ENCODE measurements around the gene HRC. TPM values are rescaled to one million over a fixed set of nuclear protein-coding genes. Genes with fewer than 3 reads are reported as not detected.

HRC gene
- 1.6 and 2.1 TPM in 2 replicates for total RNA-seq
- long read RNA-seq, partial matches to known transcripts = 0 of 7 reads
- long read RNA-seq, other reads (novel, unspliced or antisense) = 6 of 7 reads

GRCh38 chr19:49155005-49155819 is at the start of gene HRC:
Gene HRC (minus strand): TSS chr19:49155396. CDS start chr19:49155237, 159 bp downstream.
- no peak for DNase-seq (ENCODE audit: low spot score, unreplicated experiment)
- no peak for TF ChIP-seq CTCF (IDR thresholded peaks at IDR 0.05; ENCODE audit: unreplicated experiment)
- Mint-ChIP-seq H3K4me1 (ENCODE audit: low read depth) (peaks cover 16% of the 10 kb centered on the region), H3K9me3 (ENCODE audit: low read depth) (peaks cover 8% of the 10 kb centered on the region), H3K27me3 (peaks cover 50% of the 10 kb centered on the region), H3K27ac (no peak within 1 kb of the TSS), H3K4me3 (ENCODE audit: low read depth) (peak within 1 kb of the TSS; percentile 37), H3K36me3 (ENCODE audit: insufficient read depth) (no peaks in the 10 kb centered on the region)

GRCh38 chr19:49201042-49201441 is 45.8 kb upstream of the HRC start:
- Mint-ChIP-seq H3K9me3 (ENCODE audit: low read depth) (no peaks in the 10 kb centered on the region), H3K4me1 (ENCODE audit: low read depth) (peaks cover 1% of the 10 kb centered on the region), H3K27me3 (no peaks in the 10 kb centered on the region), H3K27ac (peak overlapping the region; percentile 25), H3K36me3 (ENCODE audit: insufficient read depth) (peaks cover 6% of the 10 kb centered on the region), H3K4me3 (ENCODE audit: low read depth) (no peak overlapping the region)
- no peak for DNase-seq (ENCODE audit: low spot score, unreplicated experiment)
- TF ChIP-seq CTCF (IDR thresholded peaks at IDR 0.05; ENCODE audit: unreplicated experiment) = no peak

- H3K27ac Mint-ChIP-seq = no peak overlapping the region
- no peaks in the 10 kb centered on the region for H3K27me3 Mint-ChIP-seq
- H3K4me1 Mint-ChIP-seq (ENCODE audit: low read depth) = peaks cover 1% of the 10 kb centered on the region
- H3K9me3 Mint-ChIP-seq (ENCODE audit: low read depth) = no peaks in the 10 kb centered on the region
- peaks cover 6% of the 10 kb centered on the region for H3K36me3 Mint-ChIP-seq (ENCODE audit: insufficient read depth)
- no peak for TF ChIP-seq CTCF (IDR thresholded peaks at IDR 0.05; ENCODE audit: unreplicated experiment)
- no peak overlapping the region for H3K4me3 Mint-ChIP-seq (ENCODE audit: low read depth)
- no peak for DNase-seq (ENCODE audit: low spot score, unreplicated experiment)
Observed at GRCh38 chr19:49200238-49200862, 45.2 kb upstream of the HRC start.

- Mint-ChIP-seq H3K27ac (no peak overlapping the region), H3K9me3 (ENCODE audit: low read depth) (no peaks in the 10 kb centered on the region), H3K36me3 (ENCODE audit: insufficient read depth) (no peaks in the 10 kb centered on the region), H3K27me3 (peaks cover 7% of the 10 kb centered on the region), H3K4me1 (ENCODE audit: low read depth) (peaks cover 1% of the 10 kb centered on the region), H3K4me3 (ENCODE audit: low read depth) (no peak overlapping the region)
- no peak for TF ChIP-seq CTCF (IDR thresholded peaks at IDR 0.05; ENCODE audit: unreplicated experiment)
- DNase-seq (ENCODE audit: low spot score, unreplicated experiment) = no peak
Observed at GRCh38 chr19:49196527-49197240, 41.5 kb upstream of the HRC start.

GRCh38 chr19:49194408-49194807 is 39.2 kb upstream of the HRC start:
- H3K4me1 Mint-ChIP-seq (ENCODE audit: low read depth) = no peaks in the 10 kb centered on the region
- H3K27me3 Mint-ChIP-seq = peaks cover 7% of the 10 kb centered on the region
- no peak overlapping the region for H3K27ac Mint-ChIP-seq
- peaks cover 7% of the 10 kb centered on the region for H3K36me3 Mint-ChIP-seq (ENCODE audit: insufficient read depth)
- no peak for DNase-seq (ENCODE audit: low spot score, unreplicated experiment)
- no peak overlapping the region for H3K4me3 Mint-ChIP-seq (ENCODE audit: low read depth)
- TF ChIP-seq CTCF (IDR thresholded peaks at IDR 0.05; ENCODE audit: unreplicated experiment) = no peak
- no peaks in the 10 kb centered on the region for H3K9me3 Mint-ChIP-seq (ENCODE audit: low read depth)
